Gastroesophageal sphincter (tissue), 4 donors: ENCODE measurements around the gene ENOX1. TPM values are rescaled to one million over a fixed set of nuclear protein-coding genes. Genes with fewer than 3 reads are reported as not detected.
A peak's percentile ranks its signal among the peaks of the same experiment; 100 is the strongest.

Source experiments
- ATAC-seq: fragments of 150-250 bp; one replicate; pipeline ENCODE4 v1.9.1; 2016; ENCODE audit warnings: mild to moderate bottlenecking, moderate library complexity
- H3K27ac ChIP-seq, 4 donors: fragments of 200-600 bp; sonication (generic) in 3 of 4; 1 replicate in 3 of 4; 2 replicates in 1 of 4; pipeline ENCODE4 v1.5.1; 2016 to 2019
- H3K27me3 ChIP-seq: fragments of 200-600 bp; sonication (generic); one replicate; pipeline ENCODE4 v1.5.1; 2019
- H3K36me3 ChIP-seq, 2 donors: fragments of 200-600 bp; sonication (generic); one replicate each; pipeline ENCODE4 v1.5.1; 2019; ENCODE audit warnings: control low read depth in 1 of 2
- H3K4me1 ChIP-seq, 3 donors: fragments of 200-600 bp; sonication (generic); 1 replicate in 2 of 3; 2 replicates in 1 of 3; pipeline ENCODE4 v1.5.1; 2016 to 2019; ENCODE audit warnings: control low read depth in 2 of 3
- H3K4me3 ChIP-seq, 2 donors: fragments of 200-600 bp; sonication (generic); one replicate each; pipeline ENCODE4 v1.5.1; 2019; ENCODE audit warnings: mild to moderate bottlenecking in 1 of 2, moderate library complexity in 1 of 2
- H3K9me3 ChIP-seq, 3 donors: fragments of 200-600 bp; sonication (generic); one replicate each; pipeline ENCODE4 v1.5.1; 2017 to 2019; ENCODE audit warnings: control low read depth in 2 of 3
- CTCF ChIP-seq, 4 experiments: fragments of 200-600 bp in 2 of 4; fragments of 450-650 bp in 2 of 4; sonication (generic) in 1 of 4; IDR thresholded peaks; one replicate each; pipeline ENCODE4 v1.5.1; 2017 to 2019; ENCODE audit warnings: antibody characterized with exemption in 4 of 4, mild to moderate bottlenecking in 2 of 4, moderate library complexity in 2 of 4
- EP300 ChIP-seq: sonication (generic); formaldehyde crosslinking; IDR thresholded peaks from one replicate; pipeline ENCODE4 v1.6.1; 2017; ENCODE audit warnings: antibody characterized with exemption, mild to moderate bottlenecking
- POLR2A ChIP-seq, 2 donors: fragments of 450-650 bp; IDR thresholded peaks; one replicate each; pipeline ENCODE4 v1.6.1; 2017; ENCODE audit warnings: antibody characterized with exemption in 2 of 2, mild to moderate bottlenecking in 2 of 2, moderate library complexity in 1 of 2
- POLR2AphosphoS5 ChIP-seq: sonication (generic); formaldehyde crosslinking; IDR thresholded peaks from one replicate; pipeline ENCODE4 v1.6.1; 2017; ENCODE audit warnings: antibody characterized with exemption
- WGBS, 2 donors: methylation state at CpG; one replicate each; pipeline ENCODE4 v1.1.5; 2018; ENCODE audit warnings: low coverage in 1 of 2; 5-methylcytosine and 5-hydroxymethylcytosine counted together
- total RNA-seq, 4 donors: library from RNA; depleted of rRNA; stranded (reverse); fragments of >200 nt; gene quantifications; one replicate each; pipeline ENCODE4 v1.1.0, GENCODE V29; 2016

ENOX1 gene
- total RNA-seq, 4 donors from 2014 or later = 1.8 to 11.6 (median 9.4) TPM

- TF ChIP-seq CTCF (IDR thresholded peaks at IDR 0.05) (no peak), POLR2AphosphoS5 (peak; percentile 39)
- Histone ChIP-seq H3K4me3 (no peak overlapping the region), H3K27me3 (no peaks in the 10 kb centered on the region), H3K27ac (peak overlapping the region; percentile 17 to 72 (median 62)), H3K4me1 (peaks cover 5 to 51% (median 19%) of the 10 kb centered on the region in 3 donors), H3K36me3 (no peaks in the 10 kb centered on the region), H3K9me3 (peaks cover 0 to 1% (median 0%) of the 10 kb centered on the region in 3 donors)
- peak; percentile 39 for ATAC-seq
- WGBS, 2 donors = 23 to 71% methylated on average over 2 of the region's 2 CpGs
Observed at GRCh38 chr13:43544011-43544410, 242.8 kb downstream of the ENOX1 start.

- Histone ChIP-seq H3K36me3 (no peaks in the 10 kb centered on the region), H3K27ac (peak overlapping the region in 1 of 4 donors; percentile 72), H3K4me1 (peaks cover 5 to 51% (median 19%) of the 10 kb centered on the region in 3 donors), H3K4me3 (no peak overlapping the region), H3K9me3 (peaks cover 0 to 5% (median 0%) of the 10 kb centered on the region in 3 donors), H3K27me3 (no peaks in the 10 kb centered on the region)
- TF ChIP-seq CTCF (IDR thresholded peaks at IDR 0.05) (no peak), POLR2A (IDR thresholded peaks at IDR 0.05) (no peak), POLR2AphosphoS5 (no peak), EP300 (no peak)
- 87 to 88% methylated on average over 2 of the region's 2 CpGs for WGBS, 2 donors
- ATAC-seq = no peak
Observed at GRCh38 chr13:43543331-43543730, 243.4 kb downstream of the ENOX1 start.

GRCh38 chr13:43537124-43537523, 249.6 kb downstream of the ENOX1 start:
- 67% methylated on average over 1 to 2 of the region's 2 CpGs for WGBS, 2 donors
- no peak for ATAC-seq
- Histone ChIP-seq H3K27ac (peak overlapping the region in 1 of 4 donors; percentile 21), H3K36me3 (no peaks in the 10 kb centered on the region), H3K9me3 (peaks cover 0 to 5% (median 0%) of the 10 kb centered on the region in 3 donors), H3K4me3 (no peak overlapping the region), H3K27me3 (no peaks in the 10 kb centered on the region), H3K4me1 (peaks cover 0 to 4% (median 0%) of the 10 kb centered on the region in 3 donors)
- TF ChIP-seq EP300 = no peak
- TF ChIP-seq POLR2AphosphoS5 = no peak
- TF ChIP-seq POLR2A (IDR thresholded peaks at IDR 0.05) = no peak
- TF ChIP-seq CTCF (IDR thresholded peaks at IDR 0.05) = no peak

GRCh38 chr13:43529796-43530195, 257.0 kb downstream of the ENOX1 start:
- no peaks in the 10 kb centered on the region for H3K36me3 ChIP-seq
- H3K27ac ChIP-seq = no peak overlapping the region
- no peaks in the 10 kb centered on the region for H3K27me3 ChIP-seq
- H3K4me1 ChIP-seq = no peaks in the 10 kb centered on the region
- no peak for TF ChIP-seq POLR2AphosphoS5
- TF ChIP-seq CTCF (IDR thresholded peaks at IDR 0.05) = no peak
- TF ChIP-seq EP300 = no peak
- no peak for TF ChIP-seq POLR2A (IDR thresholded peaks at IDR 0.05)
- no peaks in the 10 kb centered on the region for H3K9me3 ChIP-seq
- no peak for ATAC-seq
- H3K4me3 ChIP-seq = no peak overlapping the region

GRCh38 chr13:43528992-43529391, 257.8 kb downstream of the ENOX1 start:
- no peak for ATAC-seq
- Histone ChIP-seq H3K4me1 (no peaks in the 10 kb centered on the region), H3K4me3 (no peak overlapping the region), H3K9me3 (no peaks in the 10 kb centered on the region), H3K36me3 (no peaks in the 10 kb centered on the region), H3K27me3 (no peaks in the 10 kb centered on the region), H3K27ac (no peak overlapping the region)
- TF ChIP-seq POLR2A (IDR thresholded peaks at IDR 0.05) (no peak), EP300 (no peak), CTCF (IDR thresholded peaks at IDR 0.05) (no peak), POLR2AphosphoS5 (no peak)
- 78 to 93% methylated on average over 4 to 6 of the region's 6 CpGs for WGBS, 2 donors
